SK-N-SH treated with all-trans-retinoic acid at 6 μM for 48 hours (cell line): ENCODE data around the gene VOPP1.

Experiments
- ATAC-seq: fragments of 200-7000 bp; cut with Tn5 transposase; 3 replicates; pipeline ENCODE4 v1.9.1; 2020; ENCODE audit warnings: mild to moderate bottlenecking, moderate library complexity
- BACH2 ChIP-seq: fragments of 250-450 bp; sonication (Bioruptor Pico); IDR thresholded peaks from 2 replicates; pipeline ENCODE4 v1.9.0; 2021; ENCODE audit warnings: mild to moderate bottlenecking, borderline replicate concordance
- CREB5 ChIP-seq: fragments of 250-450 bp; sonication (Bioruptor Pico); IDR thresholded peaks from 2 replicates; pipeline ENCODE4 v1.5.1; 2020; ENCODE audit warnings: low read depth, mild to moderate bottlenecking, moderate library complexity
- CSDC2 ChIP-seq: fragments of 250-450 bp; sonication (Bioruptor Pico); IDR thresholded peaks from 2 replicates; pipeline ENCODE4 v1.5.0; 2020; ENCODE audit warnings: mild to moderate bottlenecking, moderate library complexity
- ESRRG ChIP-seq: fragments of 250-450 bp; sonication (Bioruptor Pico); IDR thresholded peaks from 2 replicates; pipeline ENCODE4 v1.6.1; 2021; ENCODE audit warnings: mild to moderate bottlenecking
- GLIS3 ChIP-seq: fragments of 250-450 bp; sonication (Bioruptor Pico); IDR thresholded peaks from 2 replicates; pipeline ENCODE4 v1.5.0; 2020; ENCODE audit warnings: mild to moderate bottlenecking, moderate library complexity
- ISL1 ChIP-seq: fragments of 250-450 bp; sonication (Bioruptor Pico); IDR thresholded peaks from 2 replicates; pipeline ENCODE4 v2.1.2; 2022; ENCODE audit warnings: mild to moderate bottlenecking, moderate library complexity
- OSR1 ChIP-seq: fragments of 250-450 bp; sonication (Bioruptor Pico); IDR thresholded peaks from 2 replicates; pipeline ENCODE4 v1.8.0; 2022; ENCODE audit warnings: moderate library complexity, mild to moderate bottlenecking, inconsistent platforms
- PATZ1 ChIP-seq: fragments of 250-450 bp; sonication (Bioruptor Pico); IDR thresholded peaks from 2 replicates; pipeline ENCODE4 v1.8.0; 2020; ENCODE audit warnings: mild to moderate bottlenecking, moderate library complexity, borderline replicate concordance
- PPARA ChIP-seq: fragments of 250-450 bp; sonication (Bioruptor Pico); IDR thresholded peaks from 2 replicates; pipeline ENCODE4 v1.5.0; 2020; ENCODE audit warnings: mild to moderate bottlenecking, borderline replicate concordance
- RARB ChIP-seq: fragments of 250-450 bp; sonication (Bioruptor Pico); IDR thresholded peaks from 2 replicates; pipeline ENCODE4 v1.8.0; 2021; ENCODE audit warnings: mild to moderate bottlenecking, moderate library complexity
- SNAI2 ChIP-seq: fragments of 250-450 bp; sonication (Bioruptor Pico); IDR thresholded peaks from 2 replicates; pipeline ENCODE4 v1.5.0; 2020; ENCODE audit warnings: mild to moderate bottlenecking, moderate library complexity
- TCF4 ChIP-seq: fragments of 250-450 bp; sonication (Bioruptor Pico); IDR thresholded peaks from 2 replicates; pipeline ENCODE4 v1.8.0; 2021; ENCODE audit warnings: mild to moderate bottlenecking, moderate library complexity, borderline replicate concordance
- TOX ChIP-seq: fragments of 250-450 bp; sonication (Bioruptor Pico); IDR thresholded peaks from 2 replicates; pipeline ENCODE4 v1.8.0; 2021; ENCODE audit warnings: mild to moderate bottlenecking, moderate library complexity, borderline replicate concordance
- ZC3H10 ChIP-seq: fragments of 250-450 bp; sonication (Bioruptor Pico); IDR thresholded peaks from 2 replicates; pipeline ENCODE4 v1.5.1; 2021; ENCODE audit warnings: mild to moderate bottlenecking, moderate library complexity
- ZFP3 ChIP-seq: fragments of 250-450 bp; sonication (Bioruptor Pico); IDR thresholded peaks from 2 replicates; pipeline ENCODE4 v1.5.0; 2020; ENCODE audit warnings: mild to moderate bottlenecking, moderate library complexity
- ZFP30 ChIP-seq: fragments of 450-650 bp; formaldehyde crosslinking; IDR thresholded peaks from 2 replicates; pipeline ENCODE4 v1.5.0; 2022; ENCODE audit warnings: mild to moderate bottlenecking, moderate library complexity
- ZNF565 ChIP-seq: fragments of 450-650 bp; formaldehyde crosslinking; conservative IDR thresholded peaks from 2 replicates; pipeline ENCODE4 v1.5.0; 2020; ENCODE audit warnings: low read depth, mild to moderate bottlenecking, moderate library complexity
- ZNF70 ChIP-seq: fragments of 450-650 bp; formaldehyde crosslinking; IDR thresholded peaks from 2 replicates; pipeline ENCODE4 v1.5.0; 2020; ENCODE audit warnings: mild to moderate bottlenecking, moderate library complexity
- ZNF8 ChIP-seq: fragments of 450-650 bp; formaldehyde crosslinking; IDR thresholded peaks from 2 replicates; pipeline ENCODE4 v1.5.0; 2020; ENCODE audit warnings: mild to moderate bottlenecking, moderate library complexity
- TF ChIP-seq, protein P1 (sequence below): fragments of 250-450 bp; sonication (Bioruptor Pico); IDR thresholded peaks from 2 replicates; pipeline ENCODE4 v1.5.1; 2021; ENCODE audit warnings: mild to moderate bottlenecking, moderate library complexity
- TF ChIP-seq, protein P2 (sequence below): fragments of 250-450 bp; sonication (Bioruptor Pico); IDR thresholded peaks from 2 replicates; pipeline ENCODE4 v1.8.0; 2021; ENCODE audit warnings: low read depth, mild to moderate bottlenecking, moderate library complexity, borderline replicate concordance
- TF ChIP-seq, protein P3 (sequence below): fragments of 250-450 bp; sonication (Bioruptor Pico); IDR thresholded peaks from 2 replicates; pipeline ENCODE4 v1.5.0; 2020; ENCODE audit warnings: mild to moderate bottlenecking, moderate library complexity

Gene VOPP1

DNA sequence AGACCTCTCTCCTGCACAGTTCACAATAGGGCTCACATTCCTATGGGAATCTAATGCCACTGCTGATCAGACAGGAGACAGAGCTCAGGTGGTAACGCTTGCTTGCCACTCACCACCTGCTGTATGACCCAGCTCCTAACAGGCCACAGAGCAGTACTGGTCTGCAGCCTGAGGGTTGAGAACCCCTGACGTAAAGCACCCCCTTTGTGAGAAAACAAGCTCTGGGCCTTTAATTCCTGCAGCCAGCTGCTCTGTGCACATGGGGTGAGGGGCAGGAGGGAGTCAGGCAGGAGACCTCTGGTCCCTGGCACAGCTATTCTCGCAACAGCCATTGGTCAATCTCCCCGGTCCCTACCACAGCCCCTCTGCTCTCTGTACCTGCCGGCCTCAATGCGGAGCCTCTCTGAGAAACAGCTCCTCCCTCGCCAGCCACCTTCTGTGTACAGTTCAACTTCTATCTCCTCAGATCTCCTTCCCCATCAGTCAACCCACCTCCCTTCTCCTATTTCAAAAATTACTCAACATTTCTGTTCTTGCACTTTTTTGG is 105.2 kb downstream of the VOPP1 start:
- no peak for ATAC-seq
- no peak for TF ChIP-seq SNAI2
- TF ChIP-seq, protein P1, sequence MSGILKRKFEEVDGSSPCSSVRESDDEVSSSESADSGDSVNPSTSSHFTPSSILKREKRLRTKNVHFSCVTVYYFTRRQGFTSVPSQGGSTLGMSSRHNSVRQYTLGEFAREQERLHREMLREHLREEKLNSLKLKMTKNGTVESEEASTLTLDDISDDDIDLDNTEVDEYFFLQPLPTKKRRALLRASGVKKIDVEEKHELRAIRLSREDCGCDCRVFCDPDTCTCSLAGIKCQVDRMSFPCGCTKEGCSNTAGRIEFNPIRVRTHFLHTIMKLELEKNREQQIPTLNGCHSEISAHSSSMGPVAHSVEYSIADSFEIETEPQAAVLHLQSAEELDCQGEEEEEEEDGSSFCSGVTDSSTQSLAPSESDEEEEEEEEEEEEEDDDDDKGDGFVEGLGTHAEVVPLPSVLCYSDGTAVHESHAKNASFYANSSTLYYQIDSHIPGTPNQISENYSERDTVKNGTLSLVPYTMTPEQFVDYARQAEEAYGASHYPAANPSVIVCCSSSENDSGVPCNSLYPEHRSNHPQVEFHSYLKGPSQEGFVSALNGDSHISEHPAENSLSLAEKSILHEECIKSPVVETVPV (CRISPR knock-in tag) = no peak
- no peak for TF ChIP-seq ZNF565 (CRISPR knock-in tag)
- no peak for TF ChIP-seq BACH2 (CRISPR knock-in tag)
- TF ChIP-seq GLIS3 (CRISPR knock-in tag) = no peak
- no peak for TF ChIP-seq ESRRG (CRISPR knock-in tag)
- no peak for TF ChIP-seq PATZ1 (CRISPR knock-in tag)
- no peak for TF ChIP-seq TOX (CRISPR knock-in tag)
- no peak for TF ChIP-seq OSR1 (CRISPR knock-in tag)
- TF ChIP-seq CREB5 = no peak
- no peak for TF ChIP-seq ZNF8 (CRISPR knock-in tag)
- TF ChIP-seq TCF4 = no peak
- TF ChIP-seq ISL1 (CRISPR knock-in tag) = no peak
- TF ChIP-seq ZC3H10 (CRISPR knock-in tag) = no peak
- no peak for TF ChIP-seq CSDC2 (CRISPR knock-in tag)
- TF ChIP-seq ZNF70 (CRISPR knock-in tag) = no peak
- no peak for TF ChIP-seq ZFP30 (CRISPR knock-in tag)
- no peak for TF ChIP-seq PPARA
- TF ChIP-seq, protein P2, sequence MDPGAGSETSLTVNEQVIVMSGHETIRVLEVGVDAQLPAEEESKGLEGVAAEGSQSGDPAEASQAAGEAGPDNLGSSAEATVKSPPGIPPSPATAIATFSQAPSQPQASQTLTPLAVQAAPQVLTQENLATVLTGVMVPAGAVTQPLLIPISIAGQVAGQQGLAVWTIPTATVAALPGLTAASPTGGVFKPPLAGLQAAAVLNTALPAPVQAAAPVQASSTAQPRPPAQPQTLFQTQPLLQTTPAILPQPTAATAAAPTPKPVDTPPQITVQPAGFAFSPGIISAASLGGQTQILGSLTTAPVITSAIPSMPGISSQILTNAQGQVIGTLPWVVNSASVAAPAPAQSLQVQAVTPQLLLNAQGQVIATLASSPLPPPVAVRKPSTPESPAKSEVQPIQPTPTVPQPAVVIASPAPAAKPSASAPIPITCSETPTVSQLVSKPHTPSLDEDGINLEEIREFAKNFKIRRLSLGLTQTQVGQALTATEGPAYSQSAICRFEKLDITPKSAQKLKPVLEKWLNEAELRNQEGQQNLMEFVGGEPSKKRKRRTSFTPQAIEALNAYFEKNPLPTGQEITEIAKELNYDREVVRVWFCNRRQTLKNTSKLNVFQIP = no peak
- no peak for TF ChIP-seq RARB (CRISPR knock-in tag)
- TF ChIP-seq, all 23 proteins: peak for 0

GRCh38 chr7:55465691-55466090 is 106.6 kb downstream of the VOPP1 start:
- ATAC-seq = no peak
- no peak for TF ChIP-seq ESRRG (CRISPR knock-in tag)
- no peak for TF ChIP-seq RARB (CRISPR knock-in tag)
- no peak for TF ChIP-seq ZFP3 (CRISPR knock-in tag)
- TF ChIP-seq ZNF565 (CRISPR knock-in tag) = no peak
- no peak for TF ChIP-seq TOX (CRISPR knock-in tag)
- no peak for TF ChIP-seq CREB5
- TF ChIP-seq, protein P3, sequence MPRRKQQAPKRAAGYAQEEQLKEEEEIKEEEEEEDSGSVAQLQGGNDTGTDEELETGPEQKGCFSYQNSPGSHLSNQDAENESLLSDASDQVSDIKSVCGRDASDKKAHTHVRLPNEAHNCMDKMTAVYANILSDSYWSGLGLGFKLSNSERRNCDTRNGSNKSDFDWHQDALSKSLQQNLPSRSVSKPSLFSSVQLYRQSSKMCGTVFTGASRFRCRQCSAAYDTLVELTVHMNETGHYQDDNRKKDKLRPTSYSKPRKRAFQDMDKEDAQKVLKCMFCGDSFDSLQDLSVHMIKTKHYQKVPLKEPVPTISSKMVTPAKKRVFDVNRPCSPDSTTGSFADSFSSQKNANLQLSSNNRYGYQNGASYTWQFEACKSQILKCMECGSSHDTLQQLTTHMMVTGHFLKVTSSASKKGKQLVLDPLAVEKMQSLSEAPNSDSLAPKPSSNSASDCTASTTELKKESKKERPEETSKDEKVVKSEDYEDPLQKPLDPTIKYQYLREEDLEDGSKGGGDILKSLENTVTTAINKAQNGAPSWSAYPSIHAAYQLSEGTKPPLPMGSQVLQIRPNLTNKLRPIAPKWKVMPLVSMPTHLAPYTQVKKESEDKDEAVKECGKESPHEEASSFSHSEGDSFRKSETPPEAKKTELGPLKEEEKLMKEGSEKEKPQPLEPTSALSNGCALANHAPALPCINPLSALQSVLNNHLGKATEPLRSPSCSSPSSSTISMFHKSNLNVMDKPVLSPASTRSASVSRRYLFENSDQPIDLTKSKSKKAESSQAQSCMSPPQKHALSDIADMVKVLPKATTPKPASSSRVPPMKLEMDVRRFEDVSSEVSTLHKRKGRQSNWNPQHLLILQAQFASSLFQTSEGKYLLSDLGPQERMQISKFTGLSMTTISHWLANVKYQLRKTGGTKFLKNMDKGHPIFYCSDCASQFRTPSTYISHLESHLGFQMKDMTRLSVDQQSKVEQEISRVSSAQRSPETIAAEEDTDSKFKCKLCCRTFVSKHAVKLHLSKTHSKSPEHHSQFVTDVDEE (CRISPR knock-in tag) = no peak
- TF ChIP-seq, protein P1 (CRISPR knock-in tag) = no peak
- no peak for TF ChIP-seq ZC3H10 (CRISPR knock-in tag)
- no peak for TF ChIP-seq PATZ1 (CRISPR knock-in tag)
- TF ChIP-seq CSDC2 (CRISPR knock-in tag) = no peak
- TF ChIP-seq, protein P2 = no peak
- TF ChIP-seq SNAI2 = no peak
- no peak for TF ChIP-seq ZFP30 (CRISPR knock-in tag)
- TF ChIP-seq ZNF70 (CRISPR knock-in tag) = no peak
- TF ChIP-seq BACH2 (CRISPR knock-in tag) = no peak
